ENCODE data around the gene ELAC2.

DNA sequence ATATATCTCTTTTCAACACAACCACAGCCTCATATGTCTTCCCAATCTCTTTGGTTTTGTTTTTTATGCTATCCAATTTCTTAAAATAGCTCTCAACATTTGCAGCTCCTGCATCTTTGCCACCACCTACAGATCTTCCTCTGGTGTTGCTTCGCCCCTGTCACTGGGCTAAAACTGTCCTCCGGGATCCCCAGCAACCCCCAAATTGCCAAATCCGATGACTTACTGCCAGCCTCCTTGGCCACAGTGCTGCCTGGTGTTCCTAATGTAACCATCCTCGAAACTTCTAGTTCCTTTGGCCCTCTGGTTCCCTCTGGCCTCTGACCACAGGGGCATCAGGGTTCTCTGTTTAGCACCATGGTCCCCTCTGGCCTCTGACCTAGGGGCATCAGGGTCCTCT lies 70.8 kb downstream of the ELAC2 start:
- TF ChIP-seq, protein P1, sequence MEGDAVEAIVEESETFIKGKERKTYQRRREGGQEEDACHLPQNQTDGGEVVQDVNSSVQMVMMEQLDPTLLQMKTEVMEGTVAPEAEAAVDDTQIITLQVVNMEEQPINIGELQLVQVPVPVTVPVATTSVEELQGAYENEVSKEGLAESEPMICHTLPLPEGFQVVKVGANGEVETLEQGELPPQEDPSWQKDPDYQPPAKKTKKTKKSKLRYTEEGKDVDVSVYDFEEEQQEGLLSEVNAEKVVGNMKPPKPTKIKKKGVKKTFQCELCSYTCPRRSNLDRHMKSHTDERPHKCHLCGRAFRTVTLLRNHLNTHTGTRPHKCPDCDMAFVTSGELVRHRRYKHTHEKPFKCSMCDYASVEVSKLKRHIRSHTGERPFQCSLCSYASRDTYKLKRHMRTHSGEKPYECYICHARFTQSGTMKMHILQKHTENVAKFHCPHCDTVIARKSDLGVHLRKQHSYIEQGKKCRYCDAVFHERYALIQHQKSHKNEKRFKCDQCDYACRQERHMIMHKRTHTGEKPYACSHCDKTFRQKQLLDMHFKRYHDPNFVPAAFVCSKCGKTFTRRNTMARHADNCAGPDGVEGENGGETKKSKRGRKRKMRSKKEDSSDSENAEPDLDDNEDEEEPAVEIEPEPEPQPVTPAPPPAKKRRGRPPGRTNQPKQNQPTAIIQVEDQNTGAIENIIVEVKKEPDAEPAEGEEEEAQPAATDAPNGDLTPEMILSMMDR (IDR thresholded peaks at IDR 0.05; ENCODE audit: insufficient read depth, low read length, poor library complexity, severe bottlenecking): no peak
- no peak for TF ChIP-seq EZH2phosphoT487 (conservative IDR thresholded peaks at IDR 0.05; ENCODE audit: low read length)
